HTR-8/SVneo (cell line): ENCODE data around the gene KRT76.

Source experiments
- DNase-seq: peaks from one replicate; pipeline ENCODE4 v3.0.0; 2011; ENCODE audit warnings: low spot score, mixed read lengths; ENCODE audit not compliant: insufficient read length
- FAIRE-seq: peaks from 2 replicates; lab custom pipeline; 2011; peaks lifted over from hg19 to GRCh38; lab: Jason Lieb, UNC

Gene KRT76

DNA sequence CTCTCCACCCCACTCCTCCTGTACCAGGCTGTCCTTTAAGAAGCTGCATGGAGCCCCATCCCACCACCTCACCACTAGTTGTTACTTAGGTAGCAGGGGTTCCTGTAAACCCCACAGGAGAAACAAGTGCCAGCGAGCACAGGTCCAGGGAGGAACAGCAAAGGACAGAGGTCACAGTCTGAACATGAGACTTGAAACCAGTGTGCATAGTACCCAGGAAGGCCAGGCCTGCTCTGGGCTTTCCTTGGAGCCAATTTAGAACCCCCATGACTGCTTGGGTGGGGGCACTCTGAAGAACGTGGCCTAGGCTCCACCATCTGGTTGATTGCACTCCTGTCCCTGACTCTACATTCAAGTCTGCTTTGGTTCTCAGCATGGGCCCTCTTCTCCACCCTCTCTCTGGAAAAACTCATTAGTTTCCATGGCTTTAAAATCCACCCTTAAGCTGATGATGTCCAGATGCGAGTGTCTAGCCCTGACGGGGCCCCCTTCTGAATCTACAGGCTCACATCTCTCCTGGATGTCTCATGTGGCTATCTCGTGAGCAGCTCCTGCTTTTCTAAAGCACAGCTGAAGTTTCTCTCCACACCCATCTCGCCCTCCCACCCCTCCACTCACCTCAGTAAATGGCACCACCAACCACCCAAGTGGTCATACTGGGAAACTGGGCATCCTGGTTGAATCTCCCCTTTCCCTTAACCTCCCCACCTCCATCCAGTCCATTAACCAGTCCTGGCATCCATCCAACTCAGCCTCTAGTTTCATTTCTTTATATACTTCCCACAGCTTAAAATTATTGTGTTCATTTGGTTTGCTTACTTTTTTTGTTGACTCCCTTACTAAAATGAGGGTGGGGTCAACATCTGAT is 10.4 kb upstream of the KRT76 start:
- FAIRE-seq (no peak), DNase-seq (no peak)

DNA sequence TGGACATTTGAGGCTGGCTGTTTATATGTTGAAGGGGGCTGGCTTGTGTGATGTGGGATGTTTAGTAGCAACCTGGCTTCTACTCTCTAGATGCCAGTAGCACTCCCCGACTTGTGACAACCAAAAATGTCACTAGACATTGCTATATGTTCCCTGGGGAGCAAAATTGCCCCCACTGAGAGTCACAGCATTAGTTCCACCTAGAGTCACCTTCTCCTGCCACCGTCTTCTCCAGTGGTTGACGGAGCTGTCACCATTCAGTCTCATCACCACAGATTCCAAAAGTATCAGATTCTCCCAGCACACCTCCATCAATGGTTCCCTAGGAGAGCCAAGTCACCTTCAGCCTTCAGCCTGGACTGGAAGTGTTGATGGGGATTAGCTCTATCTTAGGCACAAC is 7.8 kb upstream of the KRT76 start:
- FAIRE-seq (no peak), DNase-seq (no peak)

DNA sequence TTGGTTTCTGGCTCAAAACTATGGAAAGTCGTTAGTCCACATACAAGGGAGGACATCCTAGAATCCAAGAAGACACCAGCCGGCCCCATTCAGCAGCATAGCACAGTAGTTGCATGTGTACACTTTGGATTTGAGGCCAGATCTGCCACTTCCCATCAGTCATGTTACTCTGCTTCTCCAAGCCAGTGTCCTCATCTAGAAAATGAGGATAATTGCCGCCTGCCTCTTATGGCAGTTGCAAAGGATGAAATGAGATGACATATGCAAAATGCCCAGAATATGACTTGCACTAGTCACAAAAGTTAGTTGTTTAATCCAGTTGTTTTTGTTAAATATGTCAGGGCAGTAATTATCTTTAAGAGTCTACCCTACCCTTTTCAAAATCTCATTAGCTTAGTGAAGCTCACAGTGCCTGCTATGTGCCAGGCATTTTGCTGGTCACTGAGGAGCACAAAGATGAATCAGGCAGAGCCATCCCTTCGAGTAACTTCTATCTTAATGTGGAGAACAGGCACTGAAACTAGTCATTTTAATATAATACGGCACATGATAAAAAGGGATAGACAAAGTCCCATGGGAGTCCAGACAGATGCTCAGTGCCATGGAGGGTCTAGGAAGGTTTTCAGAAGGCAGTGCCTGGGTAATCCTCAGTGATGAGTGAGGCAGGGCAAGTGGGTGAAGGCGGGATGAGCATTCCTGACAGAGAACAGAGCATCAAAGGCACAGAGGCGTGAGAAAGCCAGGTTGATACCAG is 6.6 kb upstream of the KRT76 start:
- no peak for FAIRE-seq
- DNase-seq = no peak

DNA sequence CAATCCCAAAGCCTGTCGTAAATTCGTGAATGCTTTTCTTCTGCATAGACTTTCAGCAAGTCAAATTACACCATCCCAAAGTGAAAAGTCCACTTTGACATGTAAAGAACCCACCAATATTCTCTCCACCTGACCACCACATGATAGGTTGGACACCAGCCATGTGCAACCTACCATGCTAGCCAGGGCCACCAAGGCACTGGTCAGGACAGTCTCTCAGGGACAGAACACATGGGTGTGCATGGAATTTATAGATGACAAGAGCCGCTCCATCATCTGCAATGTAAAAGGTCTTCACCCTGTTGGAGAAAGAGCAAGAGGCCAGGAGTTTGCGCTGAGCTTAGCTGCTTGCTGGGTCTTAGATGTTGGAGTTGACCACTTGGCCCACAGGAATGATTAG is 5.4 kb upstream of the KRT76 start:
- FAIRE-seq = no peak
- no peak for DNase-seq

DNA sequence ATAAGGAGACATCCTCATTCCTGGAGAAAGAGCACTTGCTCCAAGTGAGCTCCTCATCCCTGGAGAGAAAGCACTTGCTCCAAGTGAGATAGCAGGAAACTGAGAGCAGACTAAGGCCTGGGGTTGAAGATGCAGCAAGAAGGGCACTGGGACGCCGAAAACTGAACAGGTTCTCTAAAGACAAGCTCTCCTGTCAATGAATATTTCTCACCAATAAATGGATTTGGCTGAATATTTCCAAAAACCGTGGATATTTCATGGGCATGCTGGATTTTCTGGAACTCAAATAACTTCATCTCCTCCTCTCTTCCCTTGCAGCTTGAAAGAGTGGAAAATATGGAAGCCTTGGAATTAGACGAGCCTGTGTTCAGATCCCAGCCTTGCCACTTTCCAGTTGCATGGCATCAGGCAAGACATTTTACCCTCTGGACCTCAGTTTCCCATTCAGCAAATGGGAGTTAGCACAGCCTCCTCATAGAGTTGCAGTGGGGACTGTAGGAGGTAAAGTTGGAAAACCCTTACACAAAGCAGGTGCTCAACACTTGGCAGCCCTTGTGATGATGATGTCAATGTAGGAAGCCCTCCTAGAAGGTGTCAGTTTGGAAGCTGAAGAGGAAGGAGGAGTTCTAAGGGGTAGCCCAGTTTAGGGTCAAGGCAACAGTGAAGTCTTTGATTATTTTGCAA is 4.4 kb upstream of the KRT76 start:
- DNase-seq (no peak), FAIRE-seq (no peak)

DNA sequence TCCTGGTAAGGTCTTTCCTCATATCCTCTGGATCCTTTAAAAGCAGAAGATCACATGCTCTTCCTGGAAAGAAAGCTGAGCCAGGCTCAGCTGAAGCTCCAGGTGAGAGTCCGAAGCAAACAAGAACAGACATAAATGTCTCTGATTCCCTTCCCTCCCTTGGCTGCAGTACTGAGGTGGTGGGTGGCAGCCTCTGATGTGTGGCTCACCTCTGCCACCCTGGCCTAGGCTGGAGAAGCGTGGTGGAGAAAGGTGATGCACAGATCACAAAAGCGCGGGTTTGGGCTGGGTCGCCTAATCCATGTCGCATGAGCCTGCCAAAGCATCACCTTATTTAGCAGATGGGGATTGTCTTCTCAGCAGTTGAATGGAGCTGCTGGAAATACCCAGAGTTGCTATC is 2.8 kb upstream of the KRT76 start:
- DNase-seq (no peak), FAIRE-seq (no peak)

DNA sequence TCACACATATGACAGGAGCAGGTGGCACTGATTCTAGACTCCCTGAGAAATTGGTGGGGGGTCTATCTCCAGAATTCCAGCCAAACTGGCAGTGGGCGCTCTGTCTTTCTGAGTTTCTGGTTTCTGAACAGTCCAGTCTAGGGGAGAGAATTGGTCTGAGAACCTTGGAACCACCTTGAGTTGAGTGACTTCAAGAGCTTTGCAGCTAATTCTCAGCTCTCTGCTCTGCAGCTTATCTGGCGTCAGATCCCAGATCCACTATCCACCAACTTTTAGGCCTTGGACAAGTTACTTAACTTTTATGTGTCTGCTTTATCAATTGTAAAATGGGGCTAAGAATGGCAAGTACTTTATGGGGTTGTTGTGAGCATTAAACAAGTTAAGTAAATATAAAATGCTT is 1.7 kb upstream of the KRT76 start:
- no peak for DNase-seq
- no peak for FAIRE-seq

DNA sequence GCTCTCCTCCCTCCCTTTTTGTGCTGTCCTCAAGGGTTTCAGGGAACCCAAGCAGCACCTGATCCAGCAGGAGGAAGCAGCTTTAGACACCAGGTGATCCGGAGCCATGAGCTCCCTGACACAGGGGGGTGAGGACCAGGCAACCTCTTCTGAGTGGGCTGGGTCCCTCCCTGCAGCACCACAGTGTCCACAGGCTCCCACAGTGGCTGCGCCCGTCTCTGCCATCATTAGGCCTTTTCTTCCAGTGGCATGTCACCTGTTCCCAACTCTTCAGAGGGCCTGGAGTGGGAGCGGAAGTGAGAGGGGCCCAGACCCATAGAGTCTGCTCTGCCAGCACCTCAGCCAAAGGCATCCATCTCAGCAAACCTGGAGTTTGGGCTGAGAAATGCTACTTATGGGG is 421 bp upstream of the KRT76 start:
- DNase-seq = no peak
- no peak for FAIRE-seq

DNA sequence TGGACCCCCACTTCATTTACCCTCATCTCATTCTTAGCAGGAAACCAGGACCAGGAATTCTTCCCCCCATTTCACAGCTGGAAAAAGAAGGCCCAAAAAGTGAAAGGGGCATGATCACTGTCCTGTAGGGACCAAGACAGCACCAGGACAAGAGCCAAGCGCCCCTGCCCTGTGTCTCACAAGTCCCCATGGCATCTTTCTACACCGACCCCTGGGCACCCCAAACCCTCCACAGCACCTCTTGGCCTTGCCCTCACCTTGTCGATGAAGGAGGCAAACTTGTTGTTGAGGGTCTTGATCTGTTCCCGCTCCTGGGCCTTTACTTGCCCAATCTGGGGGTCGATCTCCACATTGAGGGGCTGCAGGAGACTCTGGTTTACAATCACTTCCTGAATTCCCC is 710 bp downstream of the KRT76 start:
- DNase-seq (no peak), FAIRE-seq (no peak)

DNA sequence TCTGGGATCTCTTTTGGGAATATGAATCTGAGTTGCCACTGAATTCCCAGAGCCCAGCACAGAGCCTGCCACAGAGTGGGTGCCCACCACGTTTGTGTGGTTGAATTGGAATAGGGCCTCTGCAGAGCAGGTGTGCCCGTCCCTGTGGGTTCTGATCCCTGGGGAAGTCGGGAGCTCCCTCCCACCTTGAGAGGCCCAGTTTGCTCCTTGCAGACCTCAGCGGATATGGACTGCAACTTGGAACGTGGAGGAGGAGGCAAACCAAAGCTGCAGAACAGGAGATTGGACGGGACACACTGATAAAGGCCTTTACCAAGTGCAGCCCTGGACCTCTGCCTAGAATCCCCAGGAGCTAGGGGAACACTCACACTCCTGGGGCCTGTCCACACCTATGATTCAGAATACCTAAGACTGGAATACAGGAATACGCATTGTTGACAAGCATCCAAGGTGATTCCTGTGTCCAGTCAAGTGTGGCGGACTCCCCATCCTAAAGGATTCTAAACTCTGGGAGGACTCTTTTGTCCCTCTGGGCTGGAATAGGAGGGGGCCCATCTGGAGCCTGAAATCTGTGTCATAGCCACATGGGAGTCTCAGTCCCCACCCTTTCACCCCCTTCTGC is 2.4 kb downstream of the KRT76 start:
- FAIRE-seq = no peak
- DNase-seq = no peak

DNA sequence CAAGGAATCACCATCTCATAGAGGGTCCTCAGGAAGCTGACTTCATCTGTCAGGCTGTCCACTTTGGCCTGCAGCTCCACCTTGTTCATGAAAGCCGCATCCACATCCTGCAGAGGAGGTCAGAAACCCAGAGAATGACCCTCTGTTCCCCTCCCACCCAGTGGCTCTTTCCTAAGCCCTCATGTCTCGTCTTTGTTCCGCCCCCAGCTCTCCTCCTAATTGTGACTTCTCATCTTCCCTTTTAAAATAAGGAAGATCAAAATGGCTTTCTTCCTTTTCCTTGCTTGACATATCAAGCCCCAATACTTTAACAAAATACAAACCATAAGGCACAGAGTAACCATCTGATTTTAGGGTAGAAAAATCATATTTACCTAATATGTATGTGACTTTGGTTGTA is 4.4 kb downstream of the KRT76 start:
- DNase-seq = no peak
- FAIRE-seq = no peak

DNA sequence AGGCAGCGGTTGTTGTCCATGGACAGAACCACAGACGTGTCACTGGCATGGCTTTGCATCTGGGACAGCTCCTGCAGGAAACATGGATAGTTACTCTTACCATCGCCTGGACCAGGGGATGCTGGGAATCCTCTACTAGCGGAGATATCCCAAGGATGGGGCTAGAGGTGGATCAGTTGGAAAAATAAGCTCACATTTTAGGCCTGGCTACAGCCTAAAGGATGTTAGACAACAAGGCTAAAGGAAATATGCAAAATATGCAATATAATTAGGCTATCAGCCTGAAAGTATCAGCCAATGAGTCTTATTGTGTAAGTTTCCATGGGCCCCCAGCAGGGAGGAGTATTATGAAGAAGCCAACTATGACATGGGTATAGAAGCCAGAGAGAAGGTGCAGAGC is 5.0 kb downstream of the KRT76 start:
- FAIRE-seq (no peak), DNase-seq (no peak)

DNA sequence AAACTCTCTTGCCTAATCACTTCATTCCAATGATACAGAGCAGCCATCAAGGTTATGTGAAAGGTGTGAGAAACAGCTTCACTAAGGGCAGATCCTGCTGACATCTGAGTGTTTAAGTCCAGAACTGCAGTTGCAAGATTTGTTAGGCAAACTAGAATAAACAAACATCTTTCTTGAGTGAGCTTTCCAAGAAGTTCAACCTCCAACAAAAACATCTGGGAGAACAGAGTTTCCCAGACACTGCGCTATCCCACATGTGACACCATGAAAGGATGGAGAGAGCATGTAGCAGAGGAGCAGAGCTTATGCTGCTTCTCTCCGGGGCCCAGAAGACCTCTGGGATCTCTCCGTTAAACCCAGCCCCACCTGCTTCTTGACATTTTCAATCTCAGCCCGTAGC is 5.6 kb downstream of the KRT76 start:
- FAIRE-seq (no peak), DNase-seq (no peak)

DNA sequence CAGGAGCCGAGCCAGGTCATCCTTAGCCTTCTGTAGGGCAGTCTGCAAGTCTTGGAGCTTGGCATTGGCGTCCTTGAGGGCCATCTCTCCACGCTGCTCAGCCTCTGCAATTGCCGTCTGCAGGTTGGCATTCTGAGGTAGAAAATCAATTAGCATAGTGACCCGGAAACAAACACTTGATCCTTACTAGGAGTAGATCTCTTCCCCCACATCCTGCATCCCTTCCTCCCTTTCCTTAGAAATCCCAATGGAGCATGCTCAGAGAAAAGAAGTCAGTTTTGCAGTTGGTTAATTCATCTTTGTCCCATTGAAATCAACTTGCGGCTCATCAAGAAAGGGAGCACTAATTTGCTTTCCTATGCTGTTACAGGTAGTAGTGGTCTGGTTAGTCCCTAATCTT is 6.1 kb downstream of the KRT76 start:
- FAIRE-seq (no peak), DNase-seq (no peak)

DNA sequence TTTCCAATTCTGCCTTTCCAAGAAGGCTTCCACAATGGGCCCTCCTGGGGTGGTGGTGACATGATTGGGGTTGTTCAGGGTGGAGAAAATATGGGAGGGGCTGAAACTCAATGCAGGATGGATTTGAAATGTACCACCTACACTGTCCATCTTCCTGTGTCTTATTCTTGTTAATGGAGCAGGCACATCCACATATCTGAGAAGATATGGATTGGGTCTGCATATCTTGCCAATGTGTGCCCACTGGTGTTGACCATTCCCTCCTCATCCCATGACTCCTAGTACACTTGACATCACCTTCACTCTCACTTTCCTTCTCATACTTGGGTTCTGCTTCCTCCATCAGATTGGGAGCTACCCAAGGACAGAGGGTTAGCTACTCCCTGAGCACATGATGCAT is 7.2 kb downstream of the KRT76 start:
- DNase-seq (no peak), FAIRE-seq (no peak)

DNA sequence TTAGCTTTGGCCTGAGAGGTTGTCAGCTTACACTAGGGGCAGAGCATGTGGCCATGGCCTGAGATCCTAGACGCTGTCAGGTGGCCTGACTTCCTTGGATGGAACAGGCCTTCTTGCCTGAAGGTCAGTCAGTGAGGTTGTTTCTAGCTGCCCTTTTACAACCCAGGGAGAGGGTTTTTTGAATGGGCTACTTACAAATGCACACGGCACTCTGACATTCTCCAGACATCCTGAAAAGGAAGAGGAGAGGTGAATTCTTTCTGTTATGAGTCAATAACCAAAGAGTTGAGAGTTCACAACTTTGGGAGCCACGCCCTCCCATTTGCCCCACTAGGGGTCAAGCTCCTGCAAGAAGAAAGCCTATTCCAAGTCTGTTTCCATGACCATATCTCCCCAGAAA is 7.8 kb downstream of the KRT76 start:
- DNase-seq = no peak
- no peak for FAIRE-seq

DNA sequence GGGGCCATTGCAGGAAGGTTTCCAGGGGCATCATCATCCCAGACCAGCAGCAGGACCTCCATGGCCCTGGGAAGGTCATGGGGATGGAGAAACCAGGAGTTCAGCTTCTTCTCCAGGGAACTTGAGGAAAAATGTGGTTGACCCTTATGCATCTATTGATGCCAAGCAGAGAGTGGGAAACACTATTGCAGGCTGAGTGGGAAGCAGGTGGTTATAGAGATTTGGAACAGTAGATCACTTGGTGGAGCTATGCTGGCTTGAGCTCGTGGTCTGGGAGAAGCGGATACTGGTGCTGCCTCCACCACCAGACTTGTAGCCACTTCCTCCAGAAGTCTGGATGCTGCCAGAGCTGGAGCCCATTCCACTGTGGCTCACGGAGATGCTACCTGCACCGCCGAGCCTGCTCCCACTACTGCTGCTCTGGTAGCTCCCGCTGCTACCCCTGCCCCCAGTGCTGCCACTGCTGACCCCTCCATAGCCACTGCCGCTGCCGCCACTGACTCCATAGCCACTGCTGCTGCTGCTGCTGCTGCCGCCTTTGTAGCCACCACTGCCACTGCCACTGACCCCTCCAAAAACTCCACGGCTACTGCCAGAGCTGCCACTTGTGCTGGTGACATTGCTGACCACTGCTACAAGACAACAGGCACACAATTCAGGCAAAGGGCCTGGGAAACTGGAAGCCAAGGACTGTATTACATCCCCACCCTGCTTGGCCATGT is 8.5 kb downstream of the KRT76 start:
- no peak for DNase-seq
- FAIRE-seq = no peak

DNA sequence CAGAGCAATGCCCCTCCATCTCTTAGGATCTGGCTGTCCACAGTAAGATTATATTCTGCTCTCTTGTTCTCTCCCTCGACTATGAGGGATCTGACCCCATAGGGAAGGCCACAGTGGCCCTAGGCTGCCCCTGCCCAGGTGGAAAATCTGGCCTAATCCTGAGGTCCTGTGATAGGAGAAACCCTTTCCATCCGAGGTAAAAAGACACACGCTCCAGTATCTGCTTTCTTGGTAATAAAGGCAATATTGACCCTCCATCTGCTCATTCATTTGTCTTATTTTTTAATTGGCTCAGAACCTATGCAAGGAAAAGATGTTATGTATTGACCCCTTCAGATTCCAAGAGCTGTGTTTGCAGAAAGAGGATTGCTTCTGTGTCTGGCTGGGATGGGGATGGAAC is 9.7 kb downstream of the KRT76 start:
- no peak for DNase-seq
- no peak for FAIRE-seq

DNA sequence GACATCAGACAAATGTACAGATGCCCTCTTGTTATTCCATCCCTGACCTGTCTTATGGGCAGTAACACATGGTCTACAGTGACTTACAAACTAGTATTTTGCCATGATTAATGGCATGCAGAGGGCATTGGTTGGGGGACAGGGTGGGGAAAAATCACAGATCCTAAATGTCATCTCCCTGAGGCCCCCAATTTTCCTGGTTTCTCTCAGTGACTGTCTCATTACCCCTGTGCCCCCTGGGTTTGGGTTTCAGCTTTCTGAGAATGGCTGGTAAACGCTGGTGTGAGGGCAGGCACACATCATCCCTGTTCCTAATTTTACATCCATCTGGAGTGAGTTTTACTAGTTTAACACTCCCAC is 10.1 kb downstream of the KRT76 start:
- no peak for FAIRE-seq
- no peak for DNase-seq

DNA sequence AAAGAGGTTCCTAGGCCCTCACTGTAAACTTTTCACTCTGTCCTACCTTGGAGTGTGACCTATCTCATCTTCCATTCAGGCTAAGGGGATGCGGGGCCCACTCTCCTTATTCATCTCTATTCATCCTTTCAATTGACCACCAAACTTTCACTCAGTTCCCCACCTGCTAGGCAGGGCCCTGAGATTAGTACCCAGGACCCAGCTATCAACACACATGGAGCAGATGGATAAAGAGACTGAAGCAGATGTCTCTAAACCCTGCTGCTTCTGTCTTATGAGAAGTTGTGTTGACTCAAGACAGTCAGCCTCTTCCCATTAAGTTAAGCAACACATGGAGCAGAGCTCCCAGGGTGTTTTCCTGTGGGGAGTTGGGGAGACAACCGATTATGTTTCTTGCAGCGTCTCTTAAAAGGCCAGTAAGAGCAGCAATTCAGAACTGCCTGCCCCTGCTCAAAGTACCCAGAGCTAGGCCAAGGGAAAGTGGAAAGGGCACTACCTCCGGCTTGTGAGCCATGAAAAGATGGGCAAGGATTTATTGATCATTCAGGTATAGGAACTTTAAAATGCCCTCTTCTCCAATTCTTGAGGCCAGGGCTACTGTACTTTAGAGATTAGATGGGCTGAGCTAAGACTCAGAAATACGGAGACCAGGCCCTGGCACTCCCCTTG is 10.7 kb downstream of the KRT76 start:
- FAIRE-seq (no peak), DNase-seq (no peak)
